Measurements from ENCODE around the gene RDH5.

DNA sequence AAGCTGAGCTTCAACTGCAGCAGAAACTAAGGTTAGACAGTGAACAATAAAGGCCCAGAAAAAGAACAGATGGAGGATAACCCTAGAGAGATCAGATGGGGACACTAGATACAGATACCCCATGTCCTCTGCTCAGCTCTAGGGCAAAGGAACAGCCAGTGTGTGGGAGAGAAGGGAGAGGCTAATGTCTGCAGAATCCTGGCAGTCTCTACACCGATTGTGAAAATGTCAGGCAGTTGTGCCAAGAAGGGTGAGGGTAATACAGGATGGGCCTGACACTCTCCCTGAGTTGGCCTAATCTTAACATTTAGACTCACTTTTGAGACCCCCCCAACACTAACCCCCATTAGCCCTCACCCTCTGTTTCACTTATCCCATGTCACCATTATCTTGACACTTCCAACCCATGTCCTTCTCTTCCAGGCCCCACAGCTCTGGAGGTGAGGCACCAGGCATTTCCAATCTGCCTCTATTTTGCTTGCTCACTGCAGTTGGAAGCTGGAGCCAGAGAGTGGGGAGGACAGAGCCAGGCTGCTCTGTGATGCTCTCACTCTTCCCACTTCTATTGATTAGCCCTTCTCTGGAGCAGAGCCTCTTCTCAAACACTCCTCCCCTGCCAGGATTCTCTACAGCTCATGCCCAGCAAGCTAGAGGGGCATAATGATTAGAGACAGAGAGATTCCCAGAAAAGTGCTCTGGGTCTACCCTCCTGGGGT, 7.3 kb upstream of the RDH5 start:
- TF ChIP-seq, protein P1, sequence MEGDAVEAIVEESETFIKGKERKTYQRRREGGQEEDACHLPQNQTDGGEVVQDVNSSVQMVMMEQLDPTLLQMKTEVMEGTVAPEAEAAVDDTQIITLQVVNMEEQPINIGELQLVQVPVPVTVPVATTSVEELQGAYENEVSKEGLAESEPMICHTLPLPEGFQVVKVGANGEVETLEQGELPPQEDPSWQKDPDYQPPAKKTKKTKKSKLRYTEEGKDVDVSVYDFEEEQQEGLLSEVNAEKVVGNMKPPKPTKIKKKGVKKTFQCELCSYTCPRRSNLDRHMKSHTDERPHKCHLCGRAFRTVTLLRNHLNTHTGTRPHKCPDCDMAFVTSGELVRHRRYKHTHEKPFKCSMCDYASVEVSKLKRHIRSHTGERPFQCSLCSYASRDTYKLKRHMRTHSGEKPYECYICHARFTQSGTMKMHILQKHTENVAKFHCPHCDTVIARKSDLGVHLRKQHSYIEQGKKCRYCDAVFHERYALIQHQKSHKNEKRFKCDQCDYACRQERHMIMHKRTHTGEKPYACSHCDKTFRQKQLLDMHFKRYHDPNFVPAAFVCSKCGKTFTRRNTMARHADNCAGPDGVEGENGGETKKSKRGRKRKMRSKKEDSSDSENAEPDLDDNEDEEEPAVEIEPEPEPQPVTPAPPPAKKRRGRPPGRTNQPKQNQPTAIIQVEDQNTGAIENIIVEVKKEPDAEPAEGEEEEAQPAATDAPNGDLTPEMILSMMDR (IDR thresholded peaks at IDR 0.05), result no peak
- TF ChIP-seq POLR2A (IDR thresholded peaks at IDR 0.05), result no peak
